ENCODE data around the gene SLC49A4.

Gene SLC49A4

DNA sequence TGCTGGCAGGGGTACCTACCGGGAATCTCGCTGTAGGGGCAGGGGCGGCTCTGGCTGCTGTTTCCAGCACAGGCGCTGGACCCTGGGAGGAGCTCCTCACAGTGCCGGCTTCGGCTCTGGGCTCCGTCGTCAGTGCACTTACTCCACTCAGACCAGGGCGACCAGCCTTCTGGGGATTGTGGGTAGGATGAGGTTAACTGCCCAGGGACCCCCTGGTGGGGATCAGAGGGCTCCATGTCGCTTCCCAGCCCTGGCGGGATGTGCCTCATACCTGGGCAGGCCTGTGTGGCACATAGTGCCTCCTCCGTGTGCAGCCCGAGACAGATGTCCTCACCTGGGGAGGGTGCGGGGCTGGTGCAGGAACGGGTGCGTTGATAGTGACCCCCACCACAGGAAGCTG, 117.0 kb downstream of the SLC49A4 start:
- no peak for DNase-seq

DNA sequence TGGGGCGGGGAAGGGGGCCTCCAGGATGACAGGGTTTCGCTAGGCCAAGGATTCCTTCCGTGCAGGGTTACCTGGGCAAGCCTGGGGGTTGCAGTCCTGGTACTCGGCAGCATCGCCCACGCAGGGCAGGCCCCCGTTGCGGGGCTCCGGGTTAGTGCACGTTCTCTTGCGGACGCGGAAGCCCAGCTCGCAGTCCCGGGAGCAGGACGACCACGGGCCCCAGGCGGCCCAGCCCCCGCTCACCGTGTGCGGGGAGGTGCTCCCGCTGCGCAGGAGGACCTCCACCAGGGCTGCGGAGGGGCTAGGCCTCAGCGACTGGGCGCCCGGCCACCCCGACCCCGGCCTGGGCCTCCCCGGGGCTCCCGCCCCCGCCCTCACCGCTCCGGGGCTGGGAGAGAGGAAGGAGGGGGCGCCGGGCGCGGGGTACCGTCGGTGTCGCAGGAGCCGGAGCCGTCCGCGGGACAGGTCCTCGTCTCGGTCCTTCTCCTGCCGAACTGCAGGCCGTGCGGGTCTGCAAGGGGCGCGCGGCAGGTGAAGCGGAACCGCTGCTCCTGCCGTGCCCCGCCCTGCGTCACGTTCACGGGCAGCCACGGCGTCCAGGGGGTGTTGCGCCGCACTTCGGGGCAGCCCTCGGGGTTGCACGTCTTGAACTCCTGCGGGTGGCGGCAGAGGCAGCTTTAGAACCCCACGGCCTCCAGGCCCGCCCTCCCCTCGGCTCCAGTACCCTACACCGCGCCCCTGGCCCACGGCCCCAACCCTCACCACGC, 118.1 kb downstream of the SLC49A4 start:
- no peak for DNase-seq

DNA sequence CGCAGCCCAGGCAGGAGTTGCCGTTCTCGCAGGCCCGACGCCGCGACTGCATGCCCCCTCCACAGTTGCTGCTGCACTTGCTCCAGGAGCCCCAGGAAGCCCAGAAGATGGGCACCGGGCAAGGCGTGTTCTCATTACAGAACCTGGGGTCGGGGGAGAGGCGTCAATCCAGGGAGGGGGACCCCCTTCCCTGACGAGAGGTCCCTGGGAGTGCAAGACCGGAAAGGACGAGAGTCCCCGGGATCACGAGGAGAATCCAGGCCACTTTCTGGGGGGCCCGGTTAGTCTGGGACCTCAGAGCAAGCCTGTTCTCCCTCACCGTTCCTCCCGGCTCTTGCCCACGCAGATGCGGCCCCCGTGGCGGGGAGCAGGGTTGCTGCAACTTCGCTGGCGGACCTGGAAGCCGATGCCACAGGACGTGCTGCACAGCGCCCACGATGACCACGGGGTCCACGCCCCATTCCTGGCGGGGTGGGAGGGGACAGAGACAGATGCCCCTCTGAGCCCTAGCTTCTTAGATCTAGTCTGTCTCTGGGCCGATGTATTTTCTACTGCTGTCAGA, 118.8 kb downstream of the SLC49A4 start:
- peak; percentile 40 for DNase-seq

DNA sequence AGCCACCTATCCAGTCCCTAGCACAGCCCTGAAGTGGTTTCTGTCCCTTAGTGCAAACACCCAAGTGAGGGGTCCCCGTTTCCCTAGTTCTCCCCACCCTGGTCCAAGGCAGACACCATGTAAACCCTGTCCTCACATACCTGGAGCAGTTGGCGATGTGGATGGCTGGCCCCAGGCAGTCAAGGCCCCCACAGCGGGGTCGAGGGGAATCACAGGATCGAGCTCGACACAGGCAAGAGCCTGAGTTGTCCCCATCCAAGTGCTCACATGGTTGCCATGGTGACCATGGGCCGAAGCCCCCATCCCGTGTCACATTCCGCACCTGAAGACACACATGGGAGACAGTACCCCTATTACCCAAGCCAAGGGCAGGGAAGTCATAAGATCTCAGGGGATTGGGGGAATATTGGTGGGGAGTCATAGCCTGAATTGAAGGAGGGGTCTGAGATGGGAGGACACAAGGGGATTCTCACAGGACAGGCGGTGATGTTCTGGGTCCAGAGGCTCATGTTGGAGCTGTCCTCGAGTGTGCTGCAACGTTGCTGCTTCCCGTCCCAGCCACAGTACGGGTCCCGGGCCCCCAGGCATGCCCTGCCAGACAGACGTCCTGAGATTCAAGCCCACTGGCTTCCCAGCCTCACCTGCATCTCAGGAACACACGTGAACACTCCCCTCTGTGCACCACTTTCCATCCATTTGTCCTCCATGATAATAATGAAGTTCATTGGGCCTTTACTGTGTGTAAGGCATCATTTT, 120.6 kb downstream of the SLC49A4 start:
- peak; percentile 51 for DNase-seq

DNA sequence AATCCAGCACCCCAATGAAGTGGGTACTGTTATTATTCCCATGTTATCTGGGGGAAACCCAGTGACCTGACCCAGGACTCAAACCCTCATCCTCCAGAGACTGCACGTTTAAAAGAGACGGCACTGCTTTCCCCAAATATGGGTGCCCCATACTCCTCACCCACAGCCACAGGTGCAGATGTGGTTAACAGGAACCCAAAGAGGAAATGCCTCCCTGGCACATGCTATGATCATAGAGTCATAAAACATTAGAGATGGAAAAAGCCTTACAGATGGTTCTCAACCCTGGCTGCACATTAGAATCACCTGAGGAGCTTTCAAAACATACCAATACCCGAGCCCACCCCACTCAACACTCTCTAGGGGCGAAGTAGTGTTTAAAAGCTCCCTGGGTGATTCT, 121.2 kb downstream of the SLC49A4 start:
- DNase-seq = peak; percentile 35

DNA sequence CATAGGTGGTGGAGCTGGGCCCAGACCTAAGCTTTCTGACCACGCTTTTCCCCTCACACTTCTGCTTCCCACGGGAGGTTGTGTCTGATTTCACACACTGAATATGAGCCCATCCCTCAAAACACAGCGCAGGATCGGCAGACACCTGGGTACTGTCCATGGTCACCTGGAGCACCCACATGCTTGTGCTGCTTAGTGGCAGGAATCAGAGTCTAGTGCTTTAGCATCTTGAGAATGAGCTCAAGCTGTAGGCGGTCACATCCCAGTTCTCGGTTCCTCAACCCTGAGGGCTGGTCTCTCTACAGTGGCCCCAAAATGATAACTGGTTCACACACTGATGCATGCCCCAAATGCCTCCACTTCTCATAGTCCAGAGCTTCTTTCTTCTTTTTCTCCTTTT, 121.7 kb downstream of the SLC49A4 start:
- peak; percentile 43 for DNase-seq

DNA sequence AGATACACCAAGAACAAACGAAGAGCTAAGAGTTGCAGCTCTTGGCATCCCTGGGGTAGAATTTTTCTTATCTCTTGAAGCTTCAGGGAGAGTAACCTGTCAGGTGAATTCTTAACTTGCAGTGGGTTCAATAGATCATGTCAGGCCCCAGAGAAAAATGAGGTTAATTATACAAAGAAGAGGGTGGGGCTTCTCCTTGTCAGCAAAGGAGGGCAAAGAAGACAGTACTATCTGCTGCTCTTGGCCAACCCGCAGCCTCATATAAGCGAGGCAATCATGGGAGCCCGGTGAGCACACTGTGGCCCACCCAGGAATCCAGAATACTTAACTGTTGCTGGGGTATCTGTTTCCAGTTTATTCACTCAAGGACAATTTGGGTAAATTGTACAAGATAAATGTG, 122.5 kb downstream of the SLC49A4 start:
- DNase-seq = peak; percentile 15

DNA sequence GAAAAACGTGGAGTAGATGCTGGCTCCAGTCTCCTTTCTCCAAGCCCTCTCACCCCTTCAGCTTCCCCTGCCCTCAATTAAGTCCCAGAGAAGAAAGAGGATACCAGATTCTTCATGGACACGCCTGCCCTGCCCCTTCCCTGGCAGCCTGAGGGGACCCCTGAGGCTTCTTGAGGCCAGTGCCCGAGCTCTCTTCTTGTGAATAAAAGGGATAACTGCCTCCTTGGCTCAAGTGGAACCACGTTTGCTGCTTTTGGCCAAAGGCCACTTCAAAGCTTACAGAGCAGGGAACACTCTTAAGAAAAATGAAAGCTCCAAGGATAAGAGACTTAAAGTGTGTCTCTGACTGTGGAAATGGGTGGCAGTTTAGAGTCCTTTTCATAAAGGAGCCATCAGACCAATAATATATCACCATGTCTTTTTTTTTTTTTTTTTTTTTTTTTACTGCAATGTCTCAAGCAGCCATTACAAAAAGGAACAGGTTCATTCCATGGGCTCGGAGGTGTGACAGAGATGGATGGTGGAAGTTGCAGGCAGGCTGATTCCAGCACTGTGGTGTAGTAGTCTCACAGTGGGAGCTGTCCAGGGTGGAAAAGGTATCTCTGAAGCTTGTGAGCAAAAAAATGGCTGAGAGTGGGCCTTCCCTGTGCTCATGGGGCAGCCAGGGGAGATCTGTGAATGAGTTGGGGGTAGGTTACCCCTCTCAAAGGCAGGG, 123.9 kb downstream of the SLC49A4 start:
- DNase-seq = peak; percentile 45

DNA sequence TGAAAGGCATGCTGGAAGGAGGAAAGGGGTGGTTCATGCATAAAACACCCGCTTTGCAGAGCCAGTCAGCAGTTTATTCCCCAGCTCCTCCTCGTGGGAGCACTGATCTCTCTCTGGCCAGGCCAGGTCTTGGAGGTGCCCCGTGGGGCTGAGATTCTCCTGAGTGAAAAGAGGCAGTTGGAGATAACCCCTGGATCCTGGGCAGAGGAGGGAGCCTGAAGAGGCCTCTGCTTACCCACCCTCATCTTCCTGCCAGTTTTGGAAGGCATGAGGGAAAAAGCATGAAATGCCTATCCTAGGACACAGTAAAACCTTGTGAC, 124.4 kb downstream of the SLC49A4 start:
- no peak for DNase-seq

DNA sequence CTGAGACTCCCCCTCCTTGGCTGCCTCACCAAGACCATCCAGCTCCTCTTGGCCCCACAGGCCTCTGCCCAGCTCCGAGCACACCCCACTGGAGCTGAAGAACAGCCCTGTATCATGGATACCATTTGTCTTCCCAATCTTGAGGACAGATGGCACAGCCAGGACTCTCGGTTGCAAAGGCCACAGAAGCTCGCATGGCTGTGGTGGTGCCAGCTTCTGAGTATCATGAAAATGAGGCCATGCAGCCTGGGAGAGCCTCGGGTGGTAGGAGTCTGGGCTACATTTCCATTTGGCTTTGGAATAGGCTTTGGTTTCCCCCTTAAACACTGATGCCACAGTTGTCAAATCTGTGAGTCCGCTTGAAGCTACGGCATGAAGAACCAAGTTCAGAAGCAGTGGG, 126.1 kb downstream of the SLC49A4 start:
- DNase-seq = no peak

DNA sequence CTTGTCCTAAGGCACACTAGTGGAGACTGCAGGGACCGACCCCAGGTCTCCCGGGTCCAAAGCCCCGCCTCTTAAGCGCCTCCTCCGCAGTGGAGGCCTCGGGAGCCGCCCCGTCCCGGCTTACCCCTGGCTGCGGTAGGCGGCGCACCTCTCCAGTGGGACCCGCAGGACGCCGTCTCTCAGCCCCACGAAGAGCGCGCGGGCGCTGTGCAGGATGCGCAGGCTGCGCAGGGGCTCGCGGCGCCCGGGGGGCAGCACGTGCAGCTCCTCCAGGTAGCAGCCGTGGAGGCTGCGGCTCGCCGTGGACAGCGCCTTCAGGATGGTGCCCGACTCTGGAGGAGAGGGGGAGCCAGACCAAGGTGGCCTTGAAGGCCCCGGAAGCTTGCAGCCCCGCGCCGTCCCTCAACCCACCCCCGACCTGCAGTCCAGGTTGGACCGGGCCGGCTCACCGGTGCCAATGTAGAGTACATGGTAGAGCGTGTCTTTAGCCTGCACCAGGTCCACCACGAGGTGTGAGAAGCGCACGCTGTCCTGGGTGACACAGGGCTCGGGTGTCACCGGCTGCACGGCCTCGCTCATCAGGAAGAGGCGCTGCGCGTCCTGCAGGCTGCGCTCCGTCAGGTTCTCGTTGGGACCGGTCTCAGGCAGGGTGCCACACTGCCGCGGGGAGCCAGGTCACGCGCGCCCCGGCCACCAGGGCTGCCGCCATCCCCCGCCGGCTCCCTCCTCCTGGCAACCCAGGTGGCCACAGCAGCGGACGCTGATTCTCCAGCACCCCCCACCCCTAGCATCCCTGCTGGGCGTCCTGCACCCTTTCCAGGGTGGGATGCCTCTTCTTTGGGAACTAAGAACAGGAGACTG, 127.2 kb downstream of the SLC49A4 start:
- DNase-seq = no peak

DNA sequence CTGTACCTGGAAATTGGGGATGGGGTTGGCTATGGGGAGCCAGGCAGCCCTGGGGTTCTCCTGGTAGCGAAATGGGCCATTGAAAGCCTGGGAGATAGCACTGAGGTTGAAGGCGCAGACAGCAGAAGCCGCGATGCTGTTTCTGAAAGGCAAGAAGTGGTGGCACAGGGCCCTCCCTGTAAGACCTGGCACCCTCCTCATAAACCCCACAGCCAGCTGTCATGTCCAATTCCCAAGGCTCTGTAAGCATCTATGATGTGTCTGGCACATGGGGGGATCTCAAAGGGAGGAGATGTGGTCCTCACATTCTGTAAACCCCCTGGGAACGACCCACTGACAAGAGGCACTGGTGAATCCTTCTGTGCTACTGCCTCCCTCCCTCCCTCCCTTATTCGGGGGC, 128.7 kb downstream of the SLC49A4 start:
- DNase-seq = no peak

DNA sequence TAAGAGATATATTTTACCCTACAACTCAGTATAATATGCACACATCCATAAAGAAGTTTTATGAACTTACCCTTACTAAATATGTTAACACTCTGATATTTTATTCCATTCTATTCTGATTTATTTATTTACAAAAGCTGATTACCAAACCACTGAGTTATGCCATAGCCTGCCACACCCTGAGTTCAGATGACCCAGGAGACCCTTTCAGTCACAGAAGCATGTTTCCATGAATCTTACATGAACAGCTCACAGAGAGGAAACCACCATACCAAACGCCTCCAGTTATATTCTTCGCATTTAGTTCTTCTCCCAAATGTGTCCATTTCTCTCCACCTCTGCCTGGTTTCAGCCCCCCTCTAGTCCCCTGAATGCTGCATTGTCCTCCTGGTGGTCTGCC, 129.2 kb downstream of the SLC49A4 start:
- no peak for DNase-seq

DNA sequence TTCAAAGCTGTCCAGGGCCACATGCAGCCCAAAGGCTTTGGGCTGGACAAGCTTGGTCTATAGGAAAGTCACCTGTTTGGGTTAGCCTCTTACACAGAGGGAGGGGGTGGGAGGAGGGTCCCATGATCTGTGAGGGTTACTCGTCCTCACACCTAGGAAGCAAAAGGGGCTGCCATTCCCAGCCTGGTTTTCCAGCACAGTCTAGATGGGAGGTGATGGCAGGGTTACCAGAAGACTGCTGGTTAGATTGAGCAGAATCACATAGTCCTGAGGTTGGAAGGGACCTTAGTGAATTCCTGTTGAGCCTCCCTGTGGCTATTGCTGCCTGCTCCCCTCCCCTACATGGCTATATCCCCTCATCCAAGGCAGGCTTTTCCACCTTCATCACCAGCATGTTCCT, 130.9 kb downstream of the SLC49A4 start:
- no peak for DNase-seq

DNA sequence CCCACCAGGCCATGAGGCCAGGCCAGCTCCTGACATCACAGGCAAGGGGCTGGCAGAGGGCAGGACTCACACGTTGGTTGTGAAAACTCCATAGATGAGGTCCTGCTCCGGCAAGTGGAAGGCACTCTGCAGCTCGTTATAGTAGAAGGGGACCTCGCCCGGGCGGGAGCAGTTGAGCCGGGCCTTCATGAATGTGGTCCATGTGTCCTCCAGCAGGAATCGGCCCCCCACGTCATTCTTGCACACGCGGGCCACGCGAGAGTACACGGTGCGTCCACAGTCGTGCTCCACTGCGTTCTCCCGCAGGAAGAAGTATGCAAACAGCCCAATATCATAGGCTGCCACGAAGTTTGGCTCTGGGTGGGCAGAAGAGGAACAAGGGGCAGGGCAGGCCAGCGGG, 131.5 kb downstream of the SLC49A4 start:
- DNase-seq = no peak

DNA sequence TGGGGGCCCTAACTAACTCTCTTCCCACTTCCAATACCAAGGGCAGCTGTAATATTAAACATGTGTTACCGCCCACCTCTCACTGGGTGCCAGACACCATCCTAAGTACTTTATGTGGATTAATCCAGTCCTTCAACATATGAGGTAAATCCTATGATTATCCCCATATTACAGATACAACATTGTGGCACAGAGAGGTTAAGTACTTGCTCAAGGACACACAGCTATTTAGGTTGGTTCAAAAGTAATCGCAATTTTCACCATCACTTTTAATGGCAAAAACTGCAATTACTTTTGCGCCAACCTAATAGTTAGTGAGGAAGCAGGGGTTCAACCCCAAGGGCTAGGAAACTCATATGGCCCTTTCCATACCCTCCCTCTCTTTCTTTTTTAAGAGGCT, 131.9 kb downstream of the SLC49A4 start:
- DNase-seq = no peak

DNA sequence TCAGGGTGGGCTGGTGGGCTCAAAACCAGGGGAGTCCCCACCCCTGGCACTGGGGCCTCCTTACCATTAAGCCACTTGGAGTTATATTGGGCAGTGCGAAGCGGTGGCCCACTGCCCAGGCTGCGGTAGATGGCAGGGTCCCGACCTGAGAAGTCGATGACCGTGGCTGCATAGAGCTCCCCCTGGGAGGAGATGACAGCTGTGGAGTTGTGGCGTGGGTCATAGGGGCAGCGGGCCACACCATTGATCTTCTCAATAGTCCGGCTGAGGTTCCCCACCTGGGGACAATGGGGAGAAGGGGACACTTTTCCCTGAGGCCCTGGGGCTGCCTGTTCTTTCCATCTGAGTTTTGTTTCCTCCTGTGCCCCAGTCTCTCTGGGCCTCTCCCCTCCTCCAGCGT, 132.9 kb downstream of the SLC49A4 start:
- DNase-seq = no peak

DNA sequence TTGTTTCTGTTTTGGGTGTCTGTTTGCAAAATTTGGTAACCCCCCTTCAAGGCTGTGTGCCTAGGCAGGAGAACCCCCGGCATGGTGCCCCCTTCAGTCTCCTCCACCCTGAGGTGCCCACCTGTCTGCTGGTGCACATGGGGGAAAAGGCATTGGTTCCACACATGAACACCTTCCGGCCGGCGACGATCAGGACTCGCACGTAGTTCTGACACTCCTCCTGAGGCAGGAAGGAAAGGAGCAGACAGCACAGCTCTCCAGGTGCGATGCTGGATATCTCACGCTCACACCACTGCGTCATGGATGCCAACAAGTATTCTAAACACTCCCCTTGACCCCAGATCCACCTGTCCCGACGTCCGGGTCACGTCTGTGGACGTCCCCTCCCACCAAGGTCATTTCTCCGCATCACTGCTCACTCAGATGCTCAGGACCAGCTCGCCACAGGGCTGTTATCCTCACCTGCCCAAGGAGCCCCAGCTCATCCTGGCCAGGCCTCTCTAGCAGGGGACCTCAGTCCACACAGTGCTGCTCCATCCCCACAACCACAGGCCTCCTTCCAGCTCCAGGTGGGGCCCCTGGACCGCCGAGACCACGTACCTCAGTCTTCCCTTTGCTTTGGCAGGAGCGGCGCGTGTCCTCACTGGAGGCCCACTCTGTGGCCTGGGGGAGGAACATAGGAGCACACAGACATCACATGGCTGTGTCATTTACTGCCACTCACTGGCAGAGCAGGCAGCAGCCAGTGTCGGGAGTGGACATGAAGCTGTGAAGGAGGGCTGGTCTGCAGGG, 133.7 kb downstream of the SLC49A4 start:
- no peak for DNase-seq

DNA sequence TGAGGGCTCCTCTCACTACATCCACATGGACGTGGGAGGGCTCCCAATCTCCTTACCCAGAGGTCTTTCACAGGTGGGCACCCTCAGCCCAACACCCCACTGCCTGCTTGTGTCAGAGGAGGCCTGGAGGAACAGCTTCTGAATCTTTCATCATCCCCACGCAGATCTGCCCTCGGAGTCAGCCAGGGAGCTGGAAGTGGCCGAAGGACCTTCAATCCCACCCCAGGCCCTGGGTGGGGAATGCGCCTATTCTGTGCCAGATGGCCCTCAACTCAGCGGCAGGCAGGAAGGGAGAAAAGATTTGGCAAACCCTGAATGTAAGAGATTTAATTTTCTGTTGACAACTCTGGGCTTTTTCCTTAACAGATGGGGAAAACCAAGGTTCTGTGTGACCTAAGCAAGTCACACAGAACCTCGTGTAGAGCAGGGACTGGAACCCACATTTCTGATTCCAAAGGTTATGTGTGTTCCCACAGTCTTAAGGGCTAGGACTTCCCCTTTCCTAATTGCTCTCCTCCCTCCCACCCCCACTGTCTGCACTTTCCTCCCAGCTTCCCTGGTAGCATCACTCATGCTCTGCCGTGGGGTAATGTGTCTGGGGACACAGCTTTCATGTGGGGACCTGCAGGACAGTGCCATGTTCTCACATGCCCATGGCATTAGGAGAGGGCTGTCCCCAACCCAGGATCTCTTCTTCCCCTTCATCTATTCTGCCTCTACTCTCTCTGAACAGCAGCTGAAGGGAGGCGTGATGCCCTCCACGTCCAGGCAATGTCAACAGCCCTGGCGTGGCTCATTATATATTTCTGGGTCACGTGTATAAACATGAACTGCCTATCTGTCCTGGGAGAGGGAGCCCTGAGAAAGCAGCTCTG, 134.6 kb downstream of the SLC49A4 start:
- no peak for DNase-seq

DNA sequence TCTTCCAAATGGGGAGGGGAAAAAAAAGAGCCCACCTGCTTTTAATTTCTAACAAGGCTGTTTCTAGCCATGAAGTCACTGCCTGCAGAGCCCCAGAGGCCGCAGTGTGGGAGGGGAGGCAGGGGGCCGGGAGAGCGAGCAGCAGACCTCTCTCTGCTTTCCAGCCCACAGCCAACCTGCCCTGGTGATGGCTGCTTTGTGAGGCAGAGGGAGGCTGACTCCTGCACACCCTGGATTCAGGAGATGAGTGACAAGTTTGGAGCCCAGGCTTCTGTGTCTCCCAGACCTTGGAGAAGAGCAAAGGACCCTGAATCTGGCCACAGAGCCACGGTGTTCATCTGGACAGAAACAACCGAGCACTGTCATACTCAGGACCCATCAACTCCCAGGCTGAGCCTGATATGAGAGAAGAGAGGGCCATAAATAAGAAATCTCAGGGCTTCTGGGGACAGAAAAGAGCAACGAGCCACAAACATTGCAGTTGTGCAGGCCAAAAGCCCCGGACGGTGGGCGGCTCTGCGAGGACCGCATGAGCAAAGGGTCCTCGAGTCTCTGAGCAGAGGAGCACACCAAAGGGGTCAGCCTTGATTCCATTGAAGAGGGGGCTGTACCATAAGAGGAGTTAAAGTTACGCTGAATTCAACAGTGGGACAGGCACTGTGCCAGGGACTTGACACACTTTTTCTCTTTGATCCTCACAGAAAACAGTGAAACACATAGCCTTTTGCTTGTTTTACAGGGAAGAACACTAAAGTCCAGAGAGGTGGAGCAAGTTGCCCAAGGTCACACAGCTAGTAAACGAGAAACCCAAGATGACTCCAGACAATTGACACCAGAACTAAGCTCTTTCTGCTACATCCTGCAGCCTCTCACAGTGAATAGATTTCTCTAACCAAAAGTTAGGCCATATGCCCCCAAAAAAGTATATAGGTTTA, 135.5 kb downstream of the SLC49A4 start:
- no peak for DNase-seq
